ENCODE measurements around the gene TMIE. TPM values are rescaled to one million over a fixed set of nuclear protein-coding genes. Genes with fewer than 3 reads are reported as not detected.
"Not testable (repeated sequence)": the region's sequence is repeated elsewhere in the genome, so short reads cannot be mapped to it uniquely, and the experiment has no call there.

Gene TMIE
- total and polyA plus RNA-seq, 2 experiments from 2014 or later: 0.53 to 0.63 TPM

DNA sequence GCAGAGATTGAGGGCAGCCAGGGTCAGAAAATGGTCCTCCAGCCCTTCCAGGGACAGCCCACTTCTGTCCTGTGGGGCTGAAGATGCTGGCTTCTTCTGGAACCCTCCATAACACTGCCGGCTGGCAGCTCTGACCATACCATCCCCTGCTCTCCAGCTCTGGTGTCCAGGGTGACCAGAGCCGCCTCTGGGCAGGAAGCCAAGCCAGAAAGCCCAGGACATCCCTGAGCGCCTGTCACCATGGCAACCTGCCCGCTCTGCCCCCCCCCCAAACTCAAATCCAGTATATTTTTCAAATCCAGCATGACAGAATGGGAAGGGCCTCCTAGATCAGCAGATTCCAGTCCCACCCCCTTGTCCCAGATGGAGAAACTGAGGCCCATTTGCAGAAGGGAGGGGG lies 420 bp upstream of the TMIE start:
- DNase-seq (ENCODE audit: low read depth in 1 of 2, low spot score in 1 of 2): peak in 1 of 2 donors; percentile 13
- peaks cover 12% of the 10 kb centered on the region for H3K27me3 ChIP-seq
- H3K36me3 ChIP-seq: no peaks in the 10 kb centered on the region
- TF ChIP-seq, protein P1, sequence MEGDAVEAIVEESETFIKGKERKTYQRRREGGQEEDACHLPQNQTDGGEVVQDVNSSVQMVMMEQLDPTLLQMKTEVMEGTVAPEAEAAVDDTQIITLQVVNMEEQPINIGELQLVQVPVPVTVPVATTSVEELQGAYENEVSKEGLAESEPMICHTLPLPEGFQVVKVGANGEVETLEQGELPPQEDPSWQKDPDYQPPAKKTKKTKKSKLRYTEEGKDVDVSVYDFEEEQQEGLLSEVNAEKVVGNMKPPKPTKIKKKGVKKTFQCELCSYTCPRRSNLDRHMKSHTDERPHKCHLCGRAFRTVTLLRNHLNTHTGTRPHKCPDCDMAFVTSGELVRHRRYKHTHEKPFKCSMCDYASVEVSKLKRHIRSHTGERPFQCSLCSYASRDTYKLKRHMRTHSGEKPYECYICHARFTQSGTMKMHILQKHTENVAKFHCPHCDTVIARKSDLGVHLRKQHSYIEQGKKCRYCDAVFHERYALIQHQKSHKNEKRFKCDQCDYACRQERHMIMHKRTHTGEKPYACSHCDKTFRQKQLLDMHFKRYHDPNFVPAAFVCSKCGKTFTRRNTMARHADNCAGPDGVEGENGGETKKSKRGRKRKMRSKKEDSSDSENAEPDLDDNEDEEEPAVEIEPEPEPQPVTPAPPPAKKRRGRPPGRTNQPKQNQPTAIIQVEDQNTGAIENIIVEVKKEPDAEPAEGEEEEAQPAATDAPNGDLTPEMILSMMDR (IDR thresholded peaks at IDR 0.05; ENCODE audit: low read depth, low read length): no peak
- no peaks in the 10 kb centered on the region for H3K9me3 ChIP-seq (ENCODE audit: low read depth)
- peaks cover 27% of the 10 kb centered on the region for H3K4me1 ChIP-seq (ENCODE audit: low read depth)
- H3K4me3 ChIP-seq: peak overlapping the region; percentile 14
- H3K27ac ChIP-seq: no peak overlapping the region

DNA sequence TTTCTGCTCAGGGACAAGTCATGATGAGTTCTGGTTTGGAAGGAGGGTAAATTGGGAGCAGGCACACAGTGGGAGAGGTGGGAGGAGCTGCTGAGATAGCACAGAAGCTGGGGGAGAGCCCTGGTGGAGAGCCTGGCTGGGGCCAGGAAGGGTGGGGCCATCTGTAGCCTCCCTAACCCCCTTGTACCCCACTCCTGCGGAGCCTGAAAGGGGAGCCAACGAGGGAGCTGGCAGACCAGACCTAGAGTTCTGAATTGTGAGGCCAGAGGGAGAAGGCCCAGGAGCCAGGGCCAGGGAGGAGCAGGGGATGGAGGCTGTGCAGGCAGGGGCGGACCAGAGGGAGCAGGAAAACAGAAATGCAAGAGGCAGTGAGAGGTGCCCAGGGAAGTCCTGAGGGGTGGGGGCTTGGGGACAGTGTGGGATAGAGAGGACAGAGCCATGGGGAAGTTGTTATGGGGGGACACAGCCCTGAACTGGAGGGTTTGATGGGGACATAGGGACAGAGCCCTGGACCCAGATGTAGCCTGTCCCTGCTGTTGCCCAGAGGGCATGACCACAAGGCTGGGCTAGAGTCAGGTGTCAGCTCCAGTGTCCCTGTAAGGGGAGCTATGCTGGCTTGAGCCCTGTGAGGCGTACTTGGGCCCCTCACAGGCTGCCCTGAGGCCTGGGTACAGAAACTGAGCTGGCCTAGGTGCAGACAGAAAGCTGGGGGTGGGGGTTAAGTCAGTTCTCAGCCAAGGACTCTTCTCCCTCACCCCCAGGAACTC lies 1.2 kb downstream of the TMIE start:
- DNase-seq (ENCODE audit: low read depth in 1 of 2, low spot score in 1 of 2): no peak
- Histone ChIP-seq H3K27ac (no peak overlapping the region), H3K4me1 (ENCODE audit: low read depth) (peaks cover 15% of the 10 kb centered on the region), H3K9me3 (ENCODE audit: low read depth) (no peaks in the 10 kb centered on the region), H3K36me3 (no peaks in the 10 kb centered on the region), H3K27me3 (peaks cover 12% of the 10 kb centered on the region), H3K4me3 (no peak overlapping the region)
- TF ChIP-seq, protein P1 (IDR thresholded peaks at IDR 0.05; ENCODE audit: low read depth, low read length): no peak

DNA sequence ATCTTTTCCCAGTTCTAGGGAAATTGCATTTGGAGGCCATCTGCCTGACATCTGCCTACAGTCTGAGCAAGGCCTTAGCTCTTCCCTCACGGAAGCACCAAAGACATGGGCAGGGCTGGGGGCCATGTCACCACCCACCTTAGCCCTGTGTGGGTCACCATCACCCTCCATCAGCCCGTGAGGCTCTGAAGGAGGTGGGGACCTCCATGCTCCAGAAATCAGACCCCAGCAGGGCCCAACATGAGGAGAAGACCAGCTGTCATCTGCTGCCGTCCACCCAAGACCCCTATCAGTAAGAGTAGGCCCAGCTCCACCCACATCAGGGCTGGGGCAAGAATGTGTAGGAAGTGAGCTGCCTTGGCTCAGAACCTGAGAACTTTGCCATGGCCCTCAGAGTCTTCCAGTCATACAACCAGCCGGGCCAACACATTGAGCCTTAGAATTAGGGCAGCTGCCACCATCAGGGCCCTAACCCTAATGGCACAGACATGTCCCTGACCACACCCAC lies 1.9 kb downstream of the TMIE start:
- Histone ChIP-seq H3K4me1 (ENCODE audit: low read depth) (peaks cover 15% of the 10 kb centered on the region), H3K4me3 (no peak overlapping the region), H3K27me3 (peaks cover 12% of the 10 kb centered on the region), H3K27ac (no peak overlapping the region), H3K36me3 (no peaks in the 10 kb centered on the region), H3K9me3 (ENCODE audit: low read depth) (no peaks in the 10 kb centered on the region)
- DNase-seq (ENCODE audit: low read depth in 1 of 2, low spot score in 1 of 2): no peak
- TF ChIP-seq, protein P1 (IDR thresholded peaks at IDR 0.05; ENCODE audit: low read depth, low read length): no peak

DNA sequence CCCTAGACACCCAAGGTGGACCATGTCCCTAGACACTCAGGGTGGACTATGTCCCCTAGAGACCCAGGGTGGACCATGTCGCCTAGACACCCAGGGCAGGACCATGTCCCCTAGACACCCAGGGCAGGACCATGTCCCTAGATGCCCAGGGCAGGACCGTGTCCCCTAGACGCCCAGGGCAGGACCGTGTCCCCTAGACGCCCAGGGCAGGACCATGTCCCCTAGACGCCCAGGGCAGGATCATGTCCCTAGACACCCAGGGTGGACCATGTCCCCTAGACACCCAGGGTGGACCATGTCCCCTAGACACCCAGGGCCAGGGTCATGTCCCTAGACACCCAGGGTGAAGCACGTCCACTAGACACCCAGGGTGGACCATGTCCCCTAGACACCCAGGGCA lies 3.2 kb downstream of the TMIE start:
- H3K4me1 ChIP-seq (ENCODE audit: low read depth): peaks cover 12% of the 10 kb centered on the region
- not testable (repeated sequence) for H3K36me3 ChIP-seq; H3K27ac ChIP-seq; H3K9me3 ChIP-seq (ENCODE audit: low read depth); DNase-seq (ENCODE audit: low read depth in 1 of 2, low spot score in 1 of 2); H3K4me3 ChIP-seq
- peaks cover 12% of the 10 kb centered on the region for H3K27me3 ChIP-seq

DNA sequence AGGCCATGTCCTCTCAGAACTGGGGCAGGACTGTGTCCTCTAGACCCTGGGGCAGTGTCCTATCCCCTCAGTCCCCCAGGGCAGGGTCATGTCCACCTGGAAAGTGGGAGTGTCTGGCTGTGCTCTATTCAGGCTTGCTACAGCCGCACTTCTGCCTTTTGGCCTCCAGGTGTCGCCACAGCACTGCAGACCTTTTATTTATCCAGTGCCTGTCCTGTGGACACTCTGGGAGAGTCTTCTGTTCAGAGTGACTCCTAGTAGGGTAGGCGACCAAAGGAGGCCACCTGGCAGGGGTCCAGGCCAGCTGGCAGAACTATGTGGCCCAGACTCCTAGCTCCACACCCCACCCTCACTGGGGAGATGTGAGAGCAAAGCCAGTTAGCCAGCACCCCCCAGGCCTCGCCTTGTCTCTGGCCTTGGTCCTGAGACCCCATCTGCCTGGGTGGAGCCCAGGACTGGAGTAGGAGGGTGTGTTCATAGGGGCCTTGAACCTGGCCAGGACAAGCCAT lies 3.9 kb downstream of the TMIE start:
- Histone ChIP-seq H3K27ac (no peak overlapping the region), H3K4me3 (no peak overlapping the region), H3K9me3 (ENCODE audit: low read depth) (no peaks in the 10 kb centered on the region), H3K27me3 (peaks cover 12% of the 10 kb centered on the region), H3K36me3 (no peaks in the 10 kb centered on the region), H3K4me1 (ENCODE audit: low read depth) (peaks cover 4% of the 10 kb centered on the region)
- TF ChIP-seq, protein P1 (IDR thresholded peaks at IDR 0.05; ENCODE audit: low read depth, low read length): peak; percentile 93
- peak; percentile 72 to 78 for DNase-seq (ENCODE audit: low read depth in 1 of 2, low spot score in 1 of 2)
